ENCODE results near the gene LRMDA. TPM values are rescaled to one million over a fixed set of nuclear protein-coding genes. Genes with fewer than 3 reads are reported as not detected.

The LRMDA gene
- total and polyA plus RNA-seq, 7 donors, result 1.0 to 5.7 (median 2.5) TPM

DNA sequence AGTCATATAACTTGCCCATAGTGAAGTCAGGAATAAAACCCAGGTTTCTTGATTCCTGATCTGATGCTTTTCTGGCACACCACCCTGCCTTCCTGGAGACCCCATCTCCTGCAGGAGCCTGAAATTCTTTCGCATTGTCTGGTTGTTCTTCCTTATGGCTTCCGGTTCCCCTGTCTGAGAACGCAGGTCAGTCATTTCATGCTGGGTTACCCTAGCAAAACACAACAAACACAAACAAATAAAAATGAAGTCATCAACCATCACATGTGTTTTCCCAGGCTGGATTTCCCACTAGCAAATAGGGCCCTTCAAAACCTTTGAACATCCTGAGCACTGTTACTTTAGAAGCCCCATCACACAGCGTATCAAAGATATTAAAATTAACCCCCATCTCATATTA, 569.6 kb downstream of the LRMDA start:
- Histone ChIP-seq H3K27ac (no peak overlapping the region), H3K4me3 (no peak overlapping the region), H3K36me3 (ENCODE audit: insufficient read depth in 1 of 2, low read depth in 1 of 2) (no peaks in the 10 kb centered on the region), H3K4me1 (no peaks in the 10 kb centered on the region), H3K27me3 (ENCODE audit: insufficient read depth in 3 of 3, low read length in 2 of 3) (no peaks in the 10 kb centered on the region), H3K9me3 (no peaks in the 10 kb centered on the region)
- WGBS, 3 donors, result 69 to 80% (median 77%) methylated on average over 4 of the region's 4 CpGs
- no peak for DNase-seq
- TF ChIP-seq, protein P1, sequence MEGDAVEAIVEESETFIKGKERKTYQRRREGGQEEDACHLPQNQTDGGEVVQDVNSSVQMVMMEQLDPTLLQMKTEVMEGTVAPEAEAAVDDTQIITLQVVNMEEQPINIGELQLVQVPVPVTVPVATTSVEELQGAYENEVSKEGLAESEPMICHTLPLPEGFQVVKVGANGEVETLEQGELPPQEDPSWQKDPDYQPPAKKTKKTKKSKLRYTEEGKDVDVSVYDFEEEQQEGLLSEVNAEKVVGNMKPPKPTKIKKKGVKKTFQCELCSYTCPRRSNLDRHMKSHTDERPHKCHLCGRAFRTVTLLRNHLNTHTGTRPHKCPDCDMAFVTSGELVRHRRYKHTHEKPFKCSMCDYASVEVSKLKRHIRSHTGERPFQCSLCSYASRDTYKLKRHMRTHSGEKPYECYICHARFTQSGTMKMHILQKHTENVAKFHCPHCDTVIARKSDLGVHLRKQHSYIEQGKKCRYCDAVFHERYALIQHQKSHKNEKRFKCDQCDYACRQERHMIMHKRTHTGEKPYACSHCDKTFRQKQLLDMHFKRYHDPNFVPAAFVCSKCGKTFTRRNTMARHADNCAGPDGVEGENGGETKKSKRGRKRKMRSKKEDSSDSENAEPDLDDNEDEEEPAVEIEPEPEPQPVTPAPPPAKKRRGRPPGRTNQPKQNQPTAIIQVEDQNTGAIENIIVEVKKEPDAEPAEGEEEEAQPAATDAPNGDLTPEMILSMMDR (IDR thresholded peaks at IDR 0.05), result no peak
- intact Hi-C loops (cut with DNase I), result no loop called here
- no peak for ATAC-seq

GRCh38 chr10:76001461-76001860, 570.0 kb downstream of the LRMDA start:
- ATAC-seq (no peak), DNase-seq (no peak)
- Histone ChIP-seq H3K9me3 (no peaks in the 10 kb centered on the region), H3K27ac (no peak overlapping the region), H3K4me1 (no peaks in the 10 kb centered on the region), H3K36me3 (ENCODE audit: insufficient read depth in 1 of 2, low read depth in 1 of 2) (no peaks in the 10 kb centered on the region), H3K27me3 (ENCODE audit: insufficient read depth in 3 of 3, low read length in 2 of 3) (no peaks in the 10 kb centered on the region), H3K4me3 (no peak overlapping the region)
- intact Hi-C loops (cut with DNase I), result no loop called here
- TF ChIP-seq, protein P1 (IDR thresholded peaks at IDR 0.05), result no peak
- WGBS, 3 donors, result 91 to 97% (median 92%) methylated on average over 1 of the region's 1 CpG

- no peak for ATAC-seq
- DNase-seq, result no peak
- no peak overlapping the region for H3K4me3 ChIP-seq
- no peak overlapping the region for H3K27ac ChIP-seq
- no peaks in the 10 kb centered on the region for H3K27me3 ChIP-seq (ENCODE audit: insufficient read depth in 3 of 3, low read length in 2 of 3)
- no peaks in the 10 kb centered on the region for H3K36me3 ChIP-seq (ENCODE audit: insufficient read depth in 1 of 2, low read depth in 1 of 2)
- TF ChIP-seq, protein P1 (IDR thresholded peaks at IDR 0.05), result no peak
- 50 to 98% (median 72%) methylated on average over 2 of the region's 2 CpGs for WGBS, 3 donors
- H3K9me3 ChIP-seq, result no peaks in the 10 kb centered on the region
- no peaks in the 10 kb centered on the region for H3K4me1 ChIP-seq
- intact Hi-C loops (cut with DNase I), result no loop called here
Observed at GRCh38 chr10:76002262-76002854, 570.9 kb downstream of the LRMDA start.

GRCh38 chr10:76007667-76008181, 576.3 kb downstream of the LRMDA start:
- no peaks in the 10 kb centered on the region for H3K27me3 ChIP-seq (ENCODE audit: insufficient read depth in 3 of 3, low read length in 2 of 3)
- intact Hi-C loops (cut with DNase I), result no loop called here

More at GRCh38 chr10:76007667-76008181, 576.3 kb downstream of the LRMDA start:
- no peaks in the 10 kb centered on the region for H3K36me3 ChIP-seq (ENCODE audit: insufficient read depth in 1 of 2, low read depth in 1 of 2)
- no peak overlapping the region for H3K4me3 ChIP-seq
- H3K9me3 ChIP-seq, result no peaks in the 10 kb centered on the region
- WGBS, 3 donors, result 79 to 81% (median 80%) methylated on average over 14 of the region's 14 CpGs
- no peak for DNase-seq
- H3K27ac ChIP-seq, result no peak overlapping the region
- no peak for ATAC-seq
- TF ChIP-seq, protein P1 (IDR thresholded peaks at IDR 0.05), result no peak
- H3K4me1 ChIP-seq, result no peaks in the 10 kb centered on the region
